ENCODE data around the gene GBX1. TPM values are rescaled to one million over a fixed set of nuclear protein-coding genes. Genes with fewer than 3 reads are reported as not detected.

GBX1 gene
- total and polyA plus RNA-seq, 2 of the 4 experiments (the other 2 are of a cell fraction) = not detected

DNA sequence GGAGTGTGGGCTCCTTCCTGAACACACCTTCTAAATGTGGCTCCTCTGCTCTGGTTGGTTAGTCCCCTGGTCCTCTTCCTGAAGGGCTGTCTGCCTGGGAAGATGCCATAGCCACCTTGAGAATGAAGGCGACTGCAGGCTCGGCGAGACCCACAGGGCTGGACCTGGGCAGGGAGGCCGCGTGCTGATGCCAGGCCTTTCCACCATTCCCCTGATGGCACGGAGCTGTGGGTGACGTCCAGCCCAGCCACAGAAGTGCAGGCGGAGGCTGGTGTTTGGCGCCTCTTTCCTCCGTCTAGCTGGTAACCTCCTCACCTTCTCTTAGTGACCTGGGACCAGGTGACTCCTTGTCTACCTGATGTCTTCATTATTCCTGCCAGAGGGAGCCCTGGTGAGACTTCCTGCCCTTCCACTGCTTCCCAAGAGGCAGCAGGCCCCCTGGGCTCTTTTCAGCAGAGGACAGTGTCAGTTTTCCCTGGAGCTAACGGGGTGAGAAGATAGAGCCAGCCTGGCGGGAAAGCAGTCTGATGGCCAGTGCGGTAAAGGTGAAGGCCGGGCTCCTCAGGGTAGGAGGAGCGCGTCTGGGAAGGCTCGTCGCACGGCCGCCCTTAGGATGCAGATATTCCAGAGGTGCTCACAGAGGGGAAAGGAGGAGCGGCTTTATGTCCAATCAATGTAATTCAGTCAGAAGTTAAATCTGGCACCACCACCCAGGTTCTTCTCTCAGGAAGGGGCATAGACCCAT is 34.9 kb downstream of the GBX1 start:
- Histone ChIP-seq H3K4me3 (ENCODE audit: insufficient read depth, low read depth, low read length) (no peak overlapping the region), H4K5ac (ENCODE audit: low read depth, low read length) (no peak overlapping the region), H3K79me1 (ENCODE audit: low read depth in 1 of 2, low read length in 2 of 2) (peaks cover 0 to 15% of the 10 kb centered on the region in 2 experiments; a peak in 2 of 4 replicates), H3K27me3 (ENCODE audit: control insufficient read depth, insufficient read depth, low read length) (no peaks in the 10 kb centered on the region), H3K4me1 (ENCODE audit: control insufficient read depth, insufficient read depth, low read length) (no peaks in the 10 kb centered on the region), H3K4me2 (ENCODE audit: low read depth, low read length) (no peak overlapping the region), H2BK20ac (ENCODE audit: low read depth, low read length) (no peak overlapping the region), H2BK5ac (ENCODE audit: low read depth, low read length, poor library complexity, severe bottlenecking) (no peak overlapping the region), H3K9ac (ENCODE audit: low read depth, low read length) (no peak overlapping the region), H2AK9ac (replicated peaks; ENCODE audit: low read depth, low read length, poor library complexity) (no peak overlapping the region), H3K36me3 (ENCODE audit: control insufficient read depth, insufficient read depth, low read length) (peaks cover 88% of the 10 kb centered on the region), H3K27ac (ENCODE audit: insufficient read depth, low read length) (no peak overlapping the region), H3K23ac (ENCODE audit: low read depth, low read length) (no peak overlapping the region), H4K91ac (ENCODE audit: insufficient read depth, low read depth, low read length) (no peak overlapping the region), H3K4ac (ENCODE audit: low read depth, low read length) (no peak overlapping the region), H2BK15ac (ENCODE audit: low read depth, low read length) (no peak overlapping the region), H2AK5ac (ENCODE audit: low read depth, low read length) (no peak overlapping the region), H3K9me3 (ENCODE audit: control insufficient read depth, insufficient read depth, low read length) (no peaks in the 10 kb centered on the region), H2BK120ac (ENCODE audit: low read depth, low read length) (no peak overlapping the region), H4K8ac (ENCODE audit: low read depth in 2 of 2, low read length in 2 of 2) (no peak overlapping the region), H3K9me1 (ENCODE audit: insufficient read depth, low read length) (no peaks in the 10 kb centered on the region; the same call in 1 of the 2 replicates), H4K20me1 (ENCODE audit: insufficient read depth, low read length) (peaks cover 8% of the 10 kb centered on the region), H3K56ac (ENCODE audit: extremely low read depth, insufficient read depth, low read length) (no peak overlapping the region), H2AFZ (replicated peaks; ENCODE audit: low read length, poor library complexity) (no peak overlapping the region), H3K14ac (replicated peaks; ENCODE audit: low read depth, low read length) (no peak overlapping the region), H3K18ac (ENCODE audit: low read depth, low read length) (no peak overlapping the region)
- CTCF ChIA-PET = no interaction called here
- no peak for DNase-seq
- intact Hi-C loops (cut with micrococcal nuclease) (no loop called here), dilution Hi-C loops (cut with HindIII; ENCODE audit: low sequenced_read_pairs, unreplicated experiment) (no loop called here), in situ Hi-C loops (cut with MboI; ENCODE audit: low sequenced_read_pairs) (no loop called here)
- 93% methylated on average over 18 of the region's 21 CpGs; no CpG with 5 or more reads in 1 of the 2 experiments for WGBS, 2 experiments (ENCODE audit: extremely low coverage in 2 of 2, insufficient read length in 1 of 2)
- POLR2A ChIA-PET (ENCODE audit: unreplicated experiment) = no interaction called here
- TF ChIP-seq MAFK (IDR thresholded peaks at IDR 0.05; ENCODE audit: low read depth, low read length) (no peak), MAZ (IDR thresholded peaks at IDR 0.05; ENCODE audit: borderline replicate concordance, low read depth, low read length) (no peak), SMC3 (IDR thresholded peaks at IDR 0.05; ENCODE audit: low read depth, low read length) (no peak), CEBPB (IDR thresholded peaks at IDR 0.05; ENCODE audit: low read depth, low read length) (no peak), RCOR1 (IDR thresholded peaks at IDR 0.05; ENCODE audit: insufficient replicate concordance, low read length) (no peak), POLR2A (IDR thresholded peaks at IDR 0.05; ENCODE audit: low read depth, low read length) (no peak), BHLHE40 (IDR thresholded peaks at IDR 0.05; ENCODE audit: low read depth, low read length) (no peak)
- TF ChIP-seq, protein P1, sequence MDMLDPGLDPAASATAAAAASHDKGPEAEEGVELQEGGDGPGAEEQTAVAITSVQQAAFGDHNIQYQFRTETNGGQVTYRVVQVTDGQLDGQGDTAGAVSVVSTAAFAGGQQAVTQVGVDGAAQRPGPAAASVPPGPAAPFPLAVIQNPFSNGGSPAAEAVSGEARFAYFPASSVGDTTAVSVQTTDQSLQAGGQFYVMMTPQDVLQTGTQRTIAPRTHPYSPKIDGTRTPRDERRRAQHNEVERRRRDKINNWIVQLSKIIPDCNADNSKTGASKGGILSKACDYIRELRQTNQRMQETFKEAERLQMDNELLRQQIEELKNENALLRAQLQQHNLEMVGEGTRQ (IDR thresholded peaks at IDR 0.05; ENCODE audit: low read depth, low read length) = no peak
- no TSS peak for BruUV-seq (replicated peaks)
- ATAC-seq (ENCODE audit: low read depth) = no peak
